Neural cell (in vitro differentiated cells): Measurements from ENCODE around the gene MRPL14. TPM values are rescaled to one million over a fixed set of nuclear protein-coding genes. Genes with fewer than 3 reads are reported as not detected.

Source experiments
- H2AFZ ChIP-seq: fragments of 200-600, 300-800 bp; sonication (generic), shearing (Covaris generic); 2 replicates; pipeline ENCODE4 v1.6.0; 2014; ENCODE audit warnings: low read depth, mild to moderate bottlenecking, antibody characterized with exemption, low read length, moderate library complexity
- H3F3A ChIP-seq: fragments of 200-600 bp; shearing (Covaris generic); 2 replicates; pipeline ENCODE4 v1.6.1; 2016; ENCODE audit warnings: mild to moderate bottlenecking, moderate library complexity, mixed read lengths, antibody characterized with exemption, low read length; ENCODE audit not compliant: insufficient read depth, poor library complexity, severe bottlenecking
- H3K27ac ChIP-seq: fragments of 200-600, 300-800 bp; sonication (generic), shearing (Covaris generic); 2 replicates; pipeline ENCODE4 v1.5.1; 2014; ENCODE audit warnings: mild to moderate bottlenecking, low read length, moderate library complexity
- H3K27me3 ChIP-seq: fragments of 300-800, 200-600 bp; sonication (generic), shearing (Covaris generic); 2 replicates; pipeline ENCODE4 v1.6.0; 2014; ENCODE audit warnings: mild to moderate bottlenecking, low read depth, low read length, moderate library complexity; ENCODE audit not compliant: insufficient read depth
- H3K36me3 ChIP-seq: fragments of 300-800, 200-600 bp; sonication (generic), shearing (Covaris generic); 2 replicates; pipeline ENCODE4 v1.5.1; 2014; ENCODE audit warnings: mild to moderate bottlenecking, antibody characterized with exemption, low read length, moderate library complexity; ENCODE audit not compliant: insufficient read depth
- H3K4me2 ChIP-seq: fragments of 300-800, 200-600 bp; sonication (generic), shearing (Covaris generic); 2 replicates; pipeline ENCODE4 v1.6.0; 2014; ENCODE audit warnings: mild to moderate bottlenecking, low read length
- H3K4me3 ChIP-seq: fragments of 300-800, 200-600 bp; sonication (generic), shearing (Covaris generic); 2 replicates; pipeline ENCODE4 v1.5.1; 2014; ENCODE audit warnings: mild to moderate bottlenecking, low read length, moderate library complexity
- H3K79me2 ChIP-seq: fragments of 200-600 bp; shearing (Covaris generic); replicated peaks from 2 replicates; pipeline ENCODE4 v1.6.0; 2014; ENCODE audit warnings: mild to moderate bottlenecking, low read length, moderate library complexity; ENCODE audit not compliant: insufficient read depth
- H3K9ac ChIP-seq: fragments of 300-800, 200-600 bp; sonication (generic), shearing (Covaris generic); 2 replicates; pipeline ENCODE4 v1.6.1; 2016; ENCODE audit warnings: mild to moderate bottlenecking, low read length, mixed read lengths
- H3K9me2 ChIP-seq: fragments of 200-600 bp; shearing (Covaris generic); 2 replicates; pipeline ENCODE4 v1.6.1; 2016; ENCODE audit warnings: mild to moderate bottlenecking, low read length, mixed read lengths; ENCODE audit not compliant: insufficient read depth
- H3K9me3 ChIP-seq: fragments of 200-600, 300-800 bp; sonication (generic), shearing (Covaris generic); 2 replicates; pipeline ENCODE4 v1.6.1; 2016; ENCODE audit warnings: mild to moderate bottlenecking, mixed run types, low read length, moderate library complexity, mixed read lengths
- H4K20me1 ChIP-seq: fragments of 200-600 bp; shearing (Covaris generic); 2 replicates; pipeline ENCODE4 v1.6.1; 2016; ENCODE audit warnings: mild to moderate bottlenecking, mixed run types; ENCODE audit not compliant: insufficient read depth
- CTCF ChIP-seq: fragments of 450-650 bp; IDR thresholded peaks from 2 replicates; pipeline ENCODE4 v1.5.1; 2014; ENCODE audit warnings: antibody characterized with exemption, mild to moderate bottlenecking, moderate library complexity; ENCODE audit not compliant: poor library complexity, severe bottlenecking
- EP300 ChIP-seq: fragments of 450-650 bp; conservative IDR thresholded peaks from 2 replicates; pipeline ENCODE4 v1.6.1; 2014; ENCODE audit warnings: antibody characterized with exemption, mild to moderate bottlenecking, moderate library complexity; ENCODE audit not compliant: poor library complexity, severe bottlenecking
- EZH2 ChIP-seq: fragments of 200-600, 300-800 bp; shearing (Covaris generic), sonication (generic); IDR thresholded peaks from 2 replicates; pipeline ENCODE4 v1.6.1; 2014; ENCODE audit warnings: antibody characterized with exemption, low read length, borderline replicate concordance, mild to moderate bottlenecking; ENCODE audit not compliant: insufficient read depth, poor library complexity, severe bottlenecking
- MXI1 ChIP-seq: fragments of 450-650 bp; conservative IDR thresholded peaks from 2 replicates; pipeline ENCODE4 v1.6.1; 2014; ENCODE audit warnings: antibody characterized with exemption, mild to moderate bottlenecking; ENCODE audit not compliant: poor library complexity, severe bottlenecking
- POLR2AphosphoS5 ChIP-seq: IDR thresholded peaks from 2 replicates; pipeline ENCODE4 v1.6.1; 2012
- RAD21 ChIP-seq: fragments of 450-650 bp; conservative IDR thresholded peaks from 2 replicates; pipeline ENCODE4 v1.6.1; 2014; ENCODE audit warnings: antibody characterized with exemption, mild to moderate bottlenecking, moderate library complexity
- REST ChIP-seq: IDR thresholded peaks from 2 replicates; pipeline ENCODE4 v1.6.1; 2012; ENCODE audit warnings: borderline replicate concordance
- SMC3 ChIP-seq: fragments of 450-650 bp; conservative IDR thresholded peaks from 2 replicates; pipeline ENCODE4 v1.6.1; 2014; ENCODE audit warnings: antibody characterized with exemption, mild to moderate bottlenecking, moderate library complexity; ENCODE audit not compliant: poor library complexity
- TAF1 ChIP-seq: IDR thresholded peaks from 2 replicates; pipeline ENCODE4 v1.6.1; 2012; ENCODE audit warnings: low read depth
- polyA plus RNA-seq: library from polyadenylated mRNA; depleted of rRNA; stranded (reverse); fragments of >200 nt; gene quantifications from 2 replicates; pipeline ENCODE4 v1.2.3, GENCODE V29; 2014

Gene MRPL14
- polyA plus RNA-seq, 1 donor from 2014 or later, result 66.4 TPM

GRCh38 chr6:44119704-44120262, 7.5 kb downstream of the MRPL14 start:
- Histone ChIP-seq H3K79me2 (peaks cover 56% of the 10 kb centered on the region), H3K4me3 (no peak overlapping the region), H3K27ac (no peak overlapping the region), H2AFZ (no peak overlapping the region), H4K20me1 (no peaks in the 10 kb centered on the region), H3K36me3 (no peaks in the 10 kb centered on the region), H3K9me3 (no peaks in the 10 kb centered on the region), H3K4me2 (no peak overlapping the region), H3K9me2 (no peaks in the 10 kb centered on the region), H3K27me3 (no peaks in the 10 kb centered on the region), H3K9ac (no peak overlapping the region), H3F3A (no peaks in the 10 kb centered on the region)
- TF ChIP-seq EP300 (no peak), REST (no peak), POLR2AphosphoS5 (no peak), MXI1 (no peak), CTCF (no peak)

GRCh38 chr6:44117397-44118128, 9.7 kb downstream of the MRPL14 start:
- no peaks in the 10 kb centered on the region for H3K36me3 ChIP-seq
- H3K9me3 ChIP-seq, result no peaks in the 10 kb centered on the region
- H3K4me2 ChIP-seq, result no peak overlapping the region
- TF ChIP-seq REST (no peak), EZH2 (no peak), RAD21 (no peak), EP300 (no peak), TAF1 (no peak), POLR2AphosphoS5 (no peak), SMC3 (no peak), CTCF (no peak), MXI1 (no peak)
- no peaks in the 10 kb centered on the region for H4K20me1 ChIP-seq
- no peaks in the 10 kb centered on the region for H3K9me2 ChIP-seq
- no peaks in the 10 kb centered on the region for H3F3A ChIP-seq
- no peak overlapping the region for H3K4me3 ChIP-seq
- no peak overlapping the region for H3K27ac ChIP-seq
- H2AFZ ChIP-seq, result no peak overlapping the region
- H3K79me2 ChIP-seq, result peaks cover 36% of the 10 kb centered on the region
- H3K27me3 ChIP-seq, result no peaks in the 10 kb centered on the region
- H3K9ac ChIP-seq, result no peak overlapping the region
